Brain (organoid and tissue), 1 donor: Measurements from ENCODE around the gene UGT1A7. TPM values are rescaled to one million over a fixed set of nuclear protein-coding genes. Genes with fewer than 3 reads are reported as not detected.

Experiments used
- polyA plus RNA-seq: library from polyadenylated mRNA; stranded (reverse); fragments of 350-450 nt; fragmentation: Illumina TruSeq; extraction: RNeasy Lipid Tissue Mini Kit (QIAGEN cat#74804); gene quantifications from one replicate; pipeline ENCODE4 v1.2.3, GENCODE V29; 2015; ENCODE audit warnings: low read depth, low replicate concordance; ENCODE audit not compliant: insufficient read depth

Gene UGT1A7
- polyA plus RNA-seq, 1 donor from 2014 or later, result not detected

Other genes with a start within 250 kb of the UGT1A7 start
- gene USP40, start 115.1 kb upstream of the UGT1A7 start, polyA plus RNA-seq, result 8.4 TPM
- not detected for gene UGT1A8, start 64.3 kb upstream of the UGT1A7 start, polyA plus RNA-seq
- not detected for gene UGT1A10, start 45.5 kb upstream of the UGT1A7 start, polyA plus RNA-seq
- gene UGT1A9, start 10.0 kb upstream of the UGT1A7 start, polyA plus RNA-seq, result not detected
- not detected for gene UGT1A6, start 11.0 kb downstream of the UGT1A7 start, polyA plus RNA-seq
- gene UGT1A5, start 31.0 kb downstream of the UGT1A7 start, polyA plus RNA-seq, result not detected
- not detected for gene UGT1A4, start 36.8 kb downstream of the UGT1A7 start, polyA plus RNA-seq
- not detected for gene UGT1A3, start 47.1 kb downstream of the UGT1A7 start, polyA plus RNA-seq
- not detected for gene UGT1A1, start 78.4 kb downstream of the UGT1A7 start, polyA plus RNA-seq
- gene MROH2A, start 96.4 kb downstream of the UGT1A7 start, polyA plus RNA-seq, result not detected
- gene HJURP, start 172.6 kb downstream of the UGT1A7 start, polyA plus RNA-seq, result 18.9 TPM
- 56.9 TPM for gene TRPM8, start 235.5 kb downstream of the UGT1A7 start, polyA plus RNA-seq